ENCODE results near the gene FGD1.

The FGD1 gene

GRCh38 chrX:54473993-54474859, 21.8 kb downstream of the FGD1 start:
- no peak overlapping the region for H3K4me3 ChIP-seq (ENCODE audit: low read depth, low read length)

DNA sequence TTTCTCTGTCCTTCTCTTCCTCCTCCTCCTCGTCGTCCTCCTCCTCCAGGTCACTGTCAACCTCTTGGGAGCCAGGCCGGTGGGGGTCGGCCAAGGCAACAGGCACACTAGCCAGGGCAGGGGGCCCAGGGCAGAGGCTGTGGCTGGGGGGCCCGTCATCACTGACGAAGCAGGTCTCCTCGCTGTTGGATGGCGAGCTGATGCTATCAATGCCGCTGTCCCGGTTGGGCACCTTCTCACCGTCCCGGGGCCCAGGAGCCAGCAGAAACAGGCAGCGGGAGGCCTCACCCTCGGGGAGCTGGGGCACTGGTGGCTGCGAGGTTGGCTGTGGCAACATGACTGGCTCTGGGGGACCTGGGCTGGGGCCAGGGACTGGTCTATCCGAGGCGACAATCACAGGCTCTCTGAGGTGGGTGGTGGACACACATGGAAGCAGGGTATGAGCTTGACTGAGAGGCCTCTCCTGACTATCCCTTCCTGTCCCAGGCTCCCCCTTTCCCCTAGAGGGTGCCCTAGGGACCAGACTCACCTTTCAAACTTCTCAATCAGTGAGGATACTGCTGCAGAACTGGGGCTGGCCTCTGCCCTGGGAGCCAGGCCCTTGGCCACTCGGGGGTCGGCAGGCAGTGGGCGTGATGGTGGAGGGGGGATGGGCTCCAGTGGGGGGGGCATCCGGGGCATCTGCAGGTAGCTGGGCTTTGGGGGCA, 25.8 kb downstream of the FGD1 start:
- H3K4me3 ChIP-seq (ENCODE audit: low read depth, low read length), result no peak overlapping the region

DNA sequence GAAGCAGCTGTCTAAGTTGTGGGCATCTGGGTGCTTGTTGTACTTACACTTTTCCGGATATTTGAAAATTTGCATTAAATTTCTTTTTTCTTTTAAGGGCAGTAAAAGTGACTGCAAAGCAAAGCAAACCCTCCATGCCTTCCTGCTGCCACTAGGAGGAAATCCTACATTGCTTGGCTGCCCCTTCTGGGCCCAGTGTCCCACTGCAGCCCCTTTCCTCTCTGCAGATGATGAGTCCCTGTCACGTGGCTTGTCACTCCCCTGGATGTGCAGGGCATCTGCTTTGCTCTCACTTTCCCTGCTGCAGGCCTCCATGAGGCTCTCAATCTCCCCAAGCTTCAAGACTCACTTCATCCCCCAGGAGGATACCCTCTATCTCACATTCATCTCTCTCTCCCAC, 43.1 kb downstream of the FGD1 start:
- no peak overlapping the region for H3K4me3 ChIP-seq (ENCODE audit: low read depth, low read length)

DNA sequence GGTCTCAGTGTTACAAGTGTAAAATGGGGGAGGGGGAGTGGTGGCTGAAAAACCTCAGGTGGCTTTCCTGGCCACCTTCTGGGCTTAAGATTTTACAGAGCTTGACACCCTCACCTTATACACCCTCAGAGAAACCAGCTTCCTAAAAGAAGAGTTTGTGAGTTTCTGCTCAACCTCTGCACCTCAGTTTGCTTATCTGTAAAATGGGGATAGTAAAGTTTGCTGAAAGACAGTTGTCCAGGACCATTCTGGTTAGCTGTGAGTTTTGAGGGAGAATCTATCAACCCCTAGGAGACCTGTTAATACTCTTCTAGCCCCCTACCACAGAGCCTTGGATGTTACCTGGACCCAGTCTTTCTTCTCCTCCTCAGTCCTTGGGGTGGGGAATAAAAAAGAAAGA, 46.1 kb downstream of the FGD1 start:
- no peak overlapping the region for H3K4me3 ChIP-seq (ENCODE audit: low read depth, low read length)

DNA sequence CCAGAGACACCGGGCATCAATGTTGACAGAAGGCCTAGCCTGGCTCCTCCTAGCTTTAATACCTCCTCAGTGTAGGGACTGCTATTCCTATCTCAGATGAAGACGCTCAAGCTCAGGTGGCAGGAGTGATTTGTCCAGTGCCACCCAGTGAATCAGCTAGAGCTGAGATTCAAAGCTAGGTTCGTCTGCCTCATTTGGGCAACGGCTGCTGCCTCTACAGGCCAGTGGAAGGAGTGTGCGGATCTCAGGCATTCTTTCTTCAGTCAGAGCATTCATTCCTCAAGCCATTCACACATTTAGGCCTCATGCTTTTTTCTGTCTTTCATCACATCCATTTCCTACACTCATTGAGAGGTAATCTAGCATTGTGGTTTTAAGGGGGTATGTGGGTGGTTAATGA, 48.6 kb downstream of the FGD1 start:
- no peak overlapping the region for H3K4me3 ChIP-seq (ENCODE audit: low read depth, low read length)

GRCh38 chrX:54446084-54446483, 50.0 kb downstream of the FGD1 start:
- H3K4me3 ChIP-seq (ENCODE audit: low read depth, low read length), result no peak overlapping the region

DNA sequence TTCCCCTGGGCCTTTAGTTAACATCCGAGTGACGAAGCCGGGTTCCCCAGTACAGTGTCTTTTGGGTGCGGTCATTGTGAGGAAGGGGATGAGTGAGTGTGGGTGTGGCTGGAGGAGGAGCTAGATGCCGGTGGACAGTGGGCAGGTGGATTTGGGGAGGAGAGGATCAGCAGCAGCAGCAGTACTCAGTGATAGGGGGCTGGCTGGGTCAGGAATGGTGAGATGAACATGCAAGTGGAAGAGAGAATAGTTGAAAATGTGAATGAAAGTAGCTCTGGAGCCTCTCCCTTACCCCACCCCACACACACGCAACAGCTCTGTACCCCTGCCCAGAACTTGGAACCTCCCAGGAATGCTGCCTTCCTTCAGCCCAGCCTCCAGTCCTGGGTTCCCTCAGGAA, 51.3 kb downstream of the FGD1 start:
- H3K4me3 ChIP-seq (ENCODE audit: low read depth, low read length), result no peak overlapping the region

DNA sequence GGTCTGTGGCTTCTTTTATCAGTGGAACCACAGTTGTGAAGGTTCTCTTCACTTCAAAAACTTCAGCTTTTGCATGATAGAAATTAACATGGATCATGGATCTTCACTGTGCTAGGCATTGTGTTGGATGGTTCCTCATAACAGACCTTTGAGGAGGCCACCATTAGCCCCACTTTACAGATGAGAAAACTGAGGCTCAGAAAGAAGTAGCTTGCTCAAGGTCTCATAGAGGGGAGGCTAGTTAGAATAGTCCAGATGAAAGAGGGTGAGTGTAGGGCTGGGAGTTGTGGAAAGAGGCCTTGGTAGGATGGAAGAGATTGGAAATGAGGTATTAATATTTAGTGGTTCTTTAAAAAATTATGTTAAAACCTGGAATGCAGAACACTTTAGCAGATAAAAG, 53.2 kb downstream of the FGD1 start:
- H3K4me3 ChIP-seq (ENCODE audit: low read depth, low read length), result no peak overlapping the region

DNA sequence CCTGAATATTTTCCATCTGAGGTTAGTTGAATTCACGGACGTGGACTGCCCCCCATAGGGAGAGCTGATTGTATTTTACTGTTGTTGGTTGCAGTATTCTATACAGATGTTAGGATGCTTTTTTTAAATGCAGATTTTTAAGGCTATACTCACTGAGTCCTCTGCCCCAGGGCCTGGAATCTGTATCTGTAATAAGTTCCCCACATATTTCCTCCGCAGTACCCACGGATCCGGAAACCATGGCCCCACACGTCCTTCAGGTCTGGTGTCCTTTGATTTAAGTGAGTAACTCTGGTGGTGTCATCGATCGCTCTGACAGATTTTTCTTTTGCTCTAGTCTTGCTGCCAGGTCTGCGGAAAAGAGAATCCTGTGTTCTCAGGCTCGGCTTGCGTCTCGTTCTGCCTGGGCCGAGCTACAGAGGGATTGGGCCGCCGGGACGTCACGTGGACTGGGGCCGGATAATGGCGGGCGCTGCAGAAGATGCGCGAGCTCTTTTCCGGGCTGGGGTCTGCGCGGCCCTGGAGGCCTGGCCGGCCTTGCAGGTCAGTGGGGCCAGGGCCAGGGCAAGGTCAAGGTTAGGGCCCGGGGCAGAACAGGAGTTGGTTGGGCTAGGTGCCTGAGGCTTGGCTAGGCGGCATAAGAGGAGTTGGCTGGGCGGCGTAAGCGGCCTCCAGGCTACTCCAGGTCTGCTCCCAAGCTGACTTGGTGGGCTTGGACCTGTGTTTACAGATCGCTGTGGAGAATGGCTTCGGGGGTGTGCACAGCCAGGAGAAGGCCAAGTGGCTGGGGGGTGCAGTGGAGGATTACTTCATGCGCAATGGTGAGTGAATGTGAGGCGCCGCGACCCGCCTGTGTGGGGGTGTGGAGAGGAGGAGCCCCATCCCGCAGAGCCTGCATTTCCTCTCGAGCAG, 55.8 kb downstream of the FGD1 start, which contains the start of gene TSR2:
TSS of gene TSR2 (plus strand) at position 445 of the 912 bp plus-strand sequence. CDS start at position 463, 18 bp downstream.
- peak within 1 kb of the TSS; percentile 79 for H3K4me3 ChIP-seq (ENCODE audit: low read depth, low read length)

- no peak overlapping the region for H3K4me3 ChIP-seq (ENCODE audit: low read depth, low read length)
These were observed 60.9 kb downstream of the FGD1 start for GRCh38 chrX:54435121-54435520.

- no peak overlapping the region for H3K4me3 ChIP-seq (ENCODE audit: low read depth, low read length)
These were observed 65.5 kb downstream of the FGD1 start for GRCh38 chrX:54430519-54430918.

GRCh38 chrX:54427837-54428424, 68.1 kb downstream of the FGD1 start:
- H3K4me3 ChIP-seq (ENCODE audit: low read depth, low read length), result no peak overlapping the region

- H3K4me3 ChIP-seq (ENCODE audit: low read depth, low read length), result no peak overlapping the region
These were observed 72.7 kb downstream of the FGD1 start for GRCh38 chrX:54423161-54423888.

DNA sequence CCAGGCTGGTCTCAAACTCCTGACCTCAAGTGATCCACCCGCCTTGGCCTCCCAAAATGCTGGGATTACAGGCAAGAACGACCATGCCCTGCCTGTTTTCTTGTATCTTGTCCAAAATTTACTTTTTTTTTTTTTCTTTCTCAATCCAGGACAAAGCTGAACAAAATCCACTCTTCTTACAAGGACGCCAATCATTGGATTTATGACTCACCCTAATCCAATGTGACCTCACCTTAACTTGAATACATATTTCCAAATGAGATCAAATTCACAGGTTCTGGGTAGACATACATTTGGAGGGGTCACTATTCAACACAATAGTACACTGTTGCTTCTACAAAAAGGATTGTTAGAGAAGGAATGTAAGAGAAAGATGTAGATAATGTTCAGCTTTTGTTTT, 73.9 kb downstream of the FGD1 start:
- H3K4me3 ChIP-seq (ENCODE audit: low read depth, low read length), result no peak overlapping the region

- H3K4me3 ChIP-seq (ENCODE audit: low read depth, low read length), result no peak overlapping the region
These were observed 76.3 kb downstream of the FGD1 start for GRCh38 chrX:54419559-54420302.

- no peak overlapping the region for H3K4me3 ChIP-seq (ENCODE audit: low read depth, low read length)
These were observed 79.1 kb downstream of the FGD1 start for GRCh38 chrX:54416965-54417364.

GRCh38 chrX:54415534-54416350, 80.3 kb downstream of the FGD1 start:
- no peak overlapping the region for H3K4me3 ChIP-seq (ENCODE audit: low read depth, low read length)

GRCh38 chrX:54413753-54414152, 82.3 kb downstream of the FGD1 start:
- H3K4me3 ChIP-seq (ENCODE audit: low read depth, low read length), result no peak overlapping the region

DNA sequence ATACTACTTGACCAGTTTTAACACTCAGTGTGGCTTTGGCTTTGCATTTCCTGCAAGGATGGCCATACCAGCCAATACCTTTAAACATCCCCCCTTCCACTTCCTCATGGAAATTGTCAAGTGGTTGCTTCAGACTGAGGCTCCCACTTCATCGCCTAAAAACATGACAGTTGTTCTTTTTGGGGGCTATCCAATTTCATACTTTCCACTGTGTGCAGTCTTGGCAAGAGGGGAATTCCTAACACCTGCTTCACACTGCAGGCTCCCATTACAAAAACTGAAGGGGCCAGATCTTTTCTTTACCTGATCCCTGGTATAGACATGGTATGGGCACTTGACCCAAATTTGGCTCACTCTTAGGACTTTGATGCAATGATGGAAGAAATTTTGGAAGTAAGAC, 84.3 kb downstream of the FGD1 start:
- H3K4me3 ChIP-seq (ENCODE audit: low read depth, low read length), result no peak overlapping the region

Measured in iPS-11a (cell line).